CD14-positive monocyte (primary cell): ENCODE data around the gene PTPRN2. TPM values are rescaled to one million over a fixed set of nuclear protein-coding genes. Genes with fewer than 3 reads are reported as not detected.

Experiments used
- DNase-seq, 3 donors: peaks; one replicate each; pipeline ENCODE4 v3.0.0-alpha.2; 2011 to 2022
- H2AFZ ChIP-seq: 2 replicates; pipeline ENCODE4 v1.6.0; 2012; ENCODE audit warnings: mild to moderate bottlenecking, low read depth, low read length, inconsistent platforms; ENCODE audit not compliant: insufficient read depth, poor library complexity, severe bottlenecking
- H3K27ac ChIP-seq, 2 donors: 1 replicate in 1 of 2; 2 replicates in 1 of 2; pipeline ENCODE4 v1.5.1; 2012 to 2013; ENCODE audit warnings: low read length in 2 of 2, control low read depth in 1 of 2, inconsistent platforms in 1 of 2, low read depth in 1 of 2, mild to moderate bottlenecking in 1 of 2
- H3K27me3 ChIP-seq, 2 donors: one replicate each; pipeline versions ENCODE4 v1.6.0 to v1.6.1; 2011 to 2013; ENCODE audit warnings: low read length in 2 of 2; ENCODE audit not compliant: control insufficient read depth in 2 of 2, insufficient read depth in 2 of 2
- H3K36me3 ChIP-seq, 2 donors: replicated peaks in 1 of 2; 1 replicate in 1 of 2; 2 replicates in 1 of 2; pipeline versions ENCODE4 v1.5.1 to v1.6.1; 2012 to 2013; ENCODE audit warnings: low read length in 2 of 2, control low read depth in 1 of 2, inconsistent platforms in 1 of 2, mild to moderate bottlenecking in 1 of 2; ENCODE audit not compliant: insufficient read depth in 2 of 2, control insufficient read depth in 1 of 2
- H3K4me1 ChIP-seq, 2 donors: 1 replicate in 1 of 2; 2 replicates in 1 of 2; pipeline versions ENCODE4 v1.5.1 to v1.6.1; 2012 to 2013; ENCODE audit warnings: low read length in 2 of 2, control low read depth in 1 of 2, inconsistent platforms in 1 of 2, mild to moderate bottlenecking in 1 of 2, moderate library complexity in 1 of 2; ENCODE audit not compliant: insufficient read depth in 2 of 2, control insufficient read depth in 1 of 2
- H3K4me2 ChIP-seq: replicated peaks from 2 replicates; pipeline ENCODE3; 2012; ENCODE audit warnings: low read length, moderate library complexity, mild to moderate bottlenecking; ENCODE audit not compliant: poor library complexity, severe bottlenecking; ENCODE audit errors: extremely low read depth
- H3K4me3 ChIP-seq, 3 experiments: fragments of 200-600 bp in 1 of 3; sonication (generic) in 1 of 3; replicated peaks in 1 of 3; 1 replicate in 2 of 3; 2 replicates in 1 of 3; pipeline ENCODE4 v1.5.1; 2011 to 2013; ENCODE audit warnings: low read length in 3 of 3, mild to moderate bottlenecking in 3 of 3, control low read depth in 2 of 3, low read depth in 2 of 3, inconsistent platforms in 1 of 3, moderate library complexity in 1 of 3
- H3K79me2 ChIP-seq: 2 replicates; pipeline ENCODE4 v1.6.0; 2012; ENCODE audit warnings: mild to moderate bottlenecking, control low read depth, inconsistent platforms, low read length, moderate library complexity; ENCODE audit not compliant: insufficient read depth
- H3K9ac ChIP-seq: 2 replicates; pipeline ENCODE4 v1.6.0; 2017; ENCODE audit warnings: low read length, mild to moderate bottlenecking; ENCODE audit not compliant: insufficient read depth, poor library complexity, severe bottlenecking
- H3K9me3 ChIP-seq, 2 donors: replicated peaks in 1 of 2; 1 replicate in 1 of 2; 2 replicates in 1 of 2; pipeline versions ENCODE4 v1.5.1 to v1.6.1; 2012 to 2013; ENCODE audit warnings: low read length in 2 of 2, control low read depth in 1 of 2; ENCODE audit not compliant: control insufficient read depth in 1 of 2, insufficient read depth in 1 of 2
- H4K20me1 ChIP-seq: 2 replicates; pipeline ENCODE4 v1.6.0; 2012; ENCODE audit warnings: mild to moderate bottlenecking, low read length, control low read depth, moderate library complexity; ENCODE audit not compliant: insufficient read depth
- H3K27ac Mint-ChIP-seq, 7 donors: one replicate each; pipeline ENCODE4 v1.8.0; 2020; ENCODE audit warnings: mild to moderate bottlenecking in 7 of 7, mixed read lengths in 7 of 7, moderate library complexity in 6 of 7, inconsistent platforms in 2 of 7
- H3K27me3 Mint-ChIP-seq, 3 donors: one replicate each; pipeline ENCODE4 v1.8.0; 2021 to 2022; ENCODE audit warnings: low read depth in 3 of 3, mild to moderate bottlenecking in 3 of 3, mixed read lengths in 3 of 3, moderate library complexity in 3 of 3, inconsistent platforms in 1 of 3
- H3K36me3 Mint-ChIP-seq, 2 donors: one replicate each; pipeline ENCODE4 v1.8.0; 2020; ENCODE audit warnings: mixed read lengths in 2 of 2, inconsistent platforms in 1 of 2, mild to moderate bottlenecking in 1 of 2
- H3K4me1 Mint-ChIP-seq: one replicate; pipeline ENCODE4 v1.8.0; 2020; ENCODE audit warnings: mild to moderate bottlenecking, mixed read lengths
- H3K4me3 Mint-ChIP-seq, 2 donors: one replicate each; pipeline ENCODE4 v1.8.0; 2020; ENCODE audit warnings: mild to moderate bottlenecking in 2 of 2, mixed read lengths in 2 of 2, moderate library complexity in 1 of 2
- H3K9me3 Mint-ChIP-seq, 7 donors: one replicate each; pipeline ENCODE4 v1.8.0; 2020 to 2022; ENCODE audit warnings: mixed read lengths in 7 of 7, mild to moderate bottlenecking in 6 of 7, moderate library complexity in 6 of 7, inconsistent platforms in 2 of 7
- CTCF ChIP-seq: fragments of 200-600 bp; IDR thresholded peaks from one replicate; pipeline ENCODE4 v1.8.0; 2022; ENCODE audit warnings: antibody characterized with exemption, mild to moderate bottlenecking
- WGBS: methylation state at CpG from one replicate; pipeline ENCODE4 v1.1.5; 2013; ENCODE audit warnings: missing lambda C conversion rate; ENCODE audit not compliant: insufficient coverage; 5-methylcytosine and 5-hydroxymethylcytosine counted together
- intact Hi-C, 2 donors: fragments of 100-400 bp; cut with micrococcal nuclease; formaldehyde crosslinking; loops; one replicate each; pipeline versions ENCODE4 v1.15.0 to v1.15.1; 2023
- polyA plus RNA-seq, 3 donors: library from polyadenylated mRNA; depleted of rRNA in 1 of 3; unstranded in 2 of 3; stranded (reverse) in 1 of 3; fragments of 300-500 nt in 2 of 3; fragments of >200 nt in 1 of 3; fragmentation: Illumina TruSeq in 2 of 3; gene quantifications; 1 replicate in 2 of 3; 2 replicates in 1 of 3; pipeline ENCODE4 v1.2.3, GENCODE V29; 2012 to 2021

PTPRN2 gene
- polyA plus RNA-seq, 3 donors: 0.25 to 1.4 (median 0.97) TPM

GRCh38 chr7:158000160-158000559 lies 587.5 kb downstream of the PTPRN2 start:
- Histone ChIP-seq H3K27ac (no peak overlapping the region), H3K9me3 (no peaks in the 10 kb centered on the region), H3K36me3 (no peaks in the 10 kb centered on the region), H2AFZ (no peak overlapping the region), H3K79me2 (no peaks in the 10 kb centered on the region), H3K9ac (no peak overlapping the region), H3K4me1 (no peaks in the 10 kb centered on the region), H3K4me3 (no peak overlapping the region), H3K4me2 (no peak overlapping the region), H4K20me1 (no peaks in the 10 kb centered on the region), H3K27me3 (no peaks in the 10 kb centered on the region)
- Mint-ChIP-seq H3K36me3 (no peaks in the 10 kb centered on the region), H3K4me1 (no peaks in the 10 kb centered on the region), H3K4me3 (no peak overlapping the region), H3K27me3 (peaks cover 3 to 6% (median 4%) of the 10 kb centered on the region in 3 donors), H3K27ac (no peak overlapping the region), H3K9me3 (peaks cover 0 to 8% (median 0%) of the 10 kb centered on the region in 7 donors)
- no peak for TF ChIP-seq CTCF
- no peak for DNase-seq
- intact Hi-C loops: no loop called here
- WGBS: 100% methylated on average over 1 of the region's 6 CpGs

DNA sequence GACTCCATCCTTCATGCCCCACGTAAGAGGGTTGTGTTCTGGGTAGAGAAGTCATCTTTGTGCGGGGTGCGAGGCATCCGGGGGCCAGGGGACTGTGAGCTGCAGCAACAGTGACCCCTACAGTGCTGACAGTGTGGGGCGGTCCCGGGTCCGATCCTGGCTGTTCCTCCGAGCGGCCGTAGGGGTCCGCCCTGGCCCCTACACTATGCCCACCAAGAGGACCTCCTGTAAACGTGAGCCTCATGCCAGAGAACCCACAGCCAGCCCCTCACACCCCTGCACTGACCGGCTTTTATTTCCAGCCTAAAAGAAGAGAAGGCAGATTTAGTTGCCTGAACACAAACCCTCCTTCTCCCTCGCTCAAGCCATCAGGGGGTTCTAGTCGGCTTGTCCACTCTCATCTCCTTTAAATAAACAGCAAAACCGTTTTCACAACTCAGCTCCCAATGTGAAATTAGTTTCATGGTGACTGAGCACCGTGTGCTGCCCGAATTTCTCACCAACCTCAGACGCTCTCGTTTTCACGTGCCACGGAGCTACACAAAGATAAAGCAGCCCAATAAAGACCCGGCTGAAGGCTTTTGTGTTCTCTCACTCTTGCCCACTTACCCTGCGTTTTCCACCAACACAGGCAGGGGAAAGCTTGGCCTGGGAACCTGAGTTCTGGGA lies 588.6 kb downstream of the PTPRN2 start:
- Histone ChIP-seq H3K27me3 (no peaks in the 10 kb centered on the region), H3K4me2 (no peak overlapping the region), H3K9ac (no peak overlapping the region), H3K36me3 (no peaks in the 10 kb centered on the region), H3K79me2 (no peaks in the 10 kb centered on the region), H3K9me3 (no peaks in the 10 kb centered on the region), H2AFZ (no peak overlapping the region), H3K4me1 (no peaks in the 10 kb centered on the region), H4K20me1 (no peaks in the 10 kb centered on the region), H3K4me3 (no peak overlapping the region), H3K27ac (no peak overlapping the region)
- Mint-ChIP-seq H3K27me3 (peaks cover 3 to 7% (median 4%) of the 10 kb centered on the region in 3 donors), H3K27ac (no peak overlapping the region), H3K4me1 (no peaks in the 10 kb centered on the region), H3K4me3 (no peak overlapping the region), H3K9me3 (peaks cover 0 to 8% (median 0%) of the 10 kb centered on the region in 7 donors), H3K36me3 (no peaks in the 10 kb centered on the region)
- intact Hi-C loops: no loop called here
- no peak for DNase-seq
- WGBS: 80% methylated on average over 19 of the region's 24 CpGs
- no peak for TF ChIP-seq CTCF
